ENCODE results near the gene MPND. TPM values are rescaled to one million over a fixed set of nuclear protein-coding genes. Genes with fewer than 3 reads are reported as not detected.

The MPND gene
- total RNA-seq, 6 donors from 2014 or later = 7.7 to 37.1 (median 15.6) TPM

GRCh38 chr19:4310247-4311121 lies 32.9 kb upstream of the MPND start:
- TF ChIP-seq POLR2AphosphoS5 (IDR thresholded peaks at IDR 0.05) = no peak
- no peak for TF ChIP-seq POLR2A (IDR thresholded peaks at IDR 0.05)
- TF ChIP-seq CTCF (IDR thresholded peaks at IDR 0.05) = no peak
- no peak for TF ChIP-seq EP300 (IDR thresholded peaks at IDR 0.05)
- ATAC-seq (ENCODE audit: low FRiP score in 2 of 2) (peak in 1 of 2 donors; percentile 45), DNase-seq (no peak)
- Histone ChIP-seq H3K4me1 (peaks cover 0 to 8% (median 4%) of the 10 kb centered on the region in 4 donors), H3K36me3 (no peaks in the 10 kb centered on the region), H3K4me3 (no peak overlapping the region), H3K27ac (no peak overlapping the region), H3K27me3 (no peaks in the 10 kb centered on the region), H3K9me3 (no peaks in the 10 kb centered on the region)
- WGBS, 2 donors = 89 to 93% methylated on average over 17 to 18 of the region's 22 CpGs

- H3K36me3 ChIP-seq = no peaks in the 10 kb centered on the region
- no peaks in the 10 kb centered on the region for H3K27me3 ChIP-seq
- H3K9me3 ChIP-seq = no peaks in the 10 kb centered on the region
- TF ChIP-seq EP300 (IDR thresholded peaks at IDR 0.05) (no peak), POLR2A (IDR thresholded peaks at IDR 0.05) (no peak), CTCF (IDR thresholded peaks at IDR 0.05) (no peak), POLR2AphosphoS5 (IDR thresholded peaks at IDR 0.05) (no peak)
- no peak overlapping the region for H3K27ac ChIP-seq
- H3K4me3 ChIP-seq = no peak overlapping the region
- peaks cover 0 to 8% (median 4%) of the 10 kb centered on the region in 4 donors for H3K4me1 ChIP-seq
- DNase-seq = no peak
- ATAC-seq (ENCODE audit: low FRiP score in 2 of 2) = no peak
- 40 to 44% methylated on average over 12 of the region's 12 CpGs for WGBS, 2 donors
These were observed 29.4 kb upstream of the MPND start for GRCh38 chr19:4313847-4314490.

GRCh38 chr19:4316956-4317355 lies 26.4 kb upstream of the MPND start:
- H3K36me3 ChIP-seq = no peaks in the 10 kb centered on the region
- H3K27me3 ChIP-seq = no peaks in the 10 kb centered on the region
- no peak overlapping the region for H3K4me3 ChIP-seq
- no peak for ATAC-seq (ENCODE audit: low FRiP score in 2 of 2)
- no peaks in the 10 kb centered on the region for H3K9me3 ChIP-seq
- 87 to 91% methylated on average over 9 of the region's 9 CpGs for WGBS, 2 donors
- H3K4me1 ChIP-seq = peaks cover 0 to 8% (median 4%) of the 10 kb centered on the region in 4 donors
- DNase-seq = no peak
- TF ChIP-seq POLR2A (IDR thresholded peaks at IDR 0.05) (no peak), POLR2AphosphoS5 (IDR thresholded peaks at IDR 0.05) (no peak), CTCF (IDR thresholded peaks at IDR 0.05) (no peak), EP300 (IDR thresholded peaks at IDR 0.05) (no peak)
- H3K27ac ChIP-seq = no peak overlapping the region

GRCh38 chr19:4318460-4318859 lies 24.9 kb upstream of the MPND start:
- Histone ChIP-seq H3K4me3 (no peak overlapping the region), H3K36me3 (no peaks in the 10 kb centered on the region), H3K27ac (no peak overlapping the region), H3K9me3 (no peaks in the 10 kb centered on the region), H3K27me3 (no peaks in the 10 kb centered on the region), H3K4me1 (peaks cover 0 to 8% (median 4%) of the 10 kb centered on the region in 4 donors)
- DNase-seq (no peak), ATAC-seq (ENCODE audit: low FRiP score in 2 of 2) (no peak)
- WGBS, 2 donors = 93 to 95% methylated on average over 7 of the region's 7 CpGs
- no peak for TF ChIP-seq POLR2AphosphoS5 (IDR thresholded peaks at IDR 0.05)
- TF ChIP-seq CTCF (IDR thresholded peaks at IDR 0.05) = no peak
- no peak for TF ChIP-seq POLR2A (IDR thresholded peaks at IDR 0.05)
- no peak for TF ChIP-seq EP300 (IDR thresholded peaks at IDR 0.05)
